ENCODE data around the gene GSN.

GSN gene

GRCh38 chr9:121331549-121331948 lies 63.6 kb downstream of the GSN start:
- no peaks in the 10 kb centered on the region for H3F3A ChIP-seq (ENCODE audit: control insufficient read depth, insufficient read depth)
- no peak overlapping the region for H3K4me2 ChIP-seq (ENCODE audit: low read length)
- H3K36me3 ChIP-seq (ENCODE audit: control insufficient read depth, low read length), result no peaks in the 10 kb centered on the region
- no peaks in the 10 kb centered on the region for H3K4me1 ChIP-seq (ENCODE audit: control insufficient read depth, low read length)
- no peaks in the 10 kb centered on the region for H3K9me2 ChIP-seq (replicated peaks; ENCODE audit: control insufficient read depth, low read length)
- no peak overlapping the region for H3K4me3 ChIP-seq (ENCODE audit: low read length)
- TF ChIP-seq, protein P1, sequence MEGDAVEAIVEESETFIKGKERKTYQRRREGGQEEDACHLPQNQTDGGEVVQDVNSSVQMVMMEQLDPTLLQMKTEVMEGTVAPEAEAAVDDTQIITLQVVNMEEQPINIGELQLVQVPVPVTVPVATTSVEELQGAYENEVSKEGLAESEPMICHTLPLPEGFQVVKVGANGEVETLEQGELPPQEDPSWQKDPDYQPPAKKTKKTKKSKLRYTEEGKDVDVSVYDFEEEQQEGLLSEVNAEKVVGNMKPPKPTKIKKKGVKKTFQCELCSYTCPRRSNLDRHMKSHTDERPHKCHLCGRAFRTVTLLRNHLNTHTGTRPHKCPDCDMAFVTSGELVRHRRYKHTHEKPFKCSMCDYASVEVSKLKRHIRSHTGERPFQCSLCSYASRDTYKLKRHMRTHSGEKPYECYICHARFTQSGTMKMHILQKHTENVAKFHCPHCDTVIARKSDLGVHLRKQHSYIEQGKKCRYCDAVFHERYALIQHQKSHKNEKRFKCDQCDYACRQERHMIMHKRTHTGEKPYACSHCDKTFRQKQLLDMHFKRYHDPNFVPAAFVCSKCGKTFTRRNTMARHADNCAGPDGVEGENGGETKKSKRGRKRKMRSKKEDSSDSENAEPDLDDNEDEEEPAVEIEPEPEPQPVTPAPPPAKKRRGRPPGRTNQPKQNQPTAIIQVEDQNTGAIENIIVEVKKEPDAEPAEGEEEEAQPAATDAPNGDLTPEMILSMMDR (IDR thresholded peaks at IDR 0.05; ENCODE audit: low read depth, low read length, poor library complexity, severe bottlenecking), result no peak
- no peak for TF ChIP-seq EZH2phosphoT487 (IDR thresholded peaks at IDR 0.05; ENCODE audit: borderline replicate concordance, low read length)
- no peaks in the 10 kb centered on the region for H3K79me2 ChIP-seq (ENCODE audit: control insufficient read depth, low read length)
- no peak overlapping the region for H3K27ac ChIP-seq (ENCODE audit: low read depth, low read length)
- no peaks in the 10 kb centered on the region for H4K20me1 ChIP-seq (ENCODE audit: control insufficient read depth, insufficient read depth, low read depth, low read length)
- H3K27me3 ChIP-seq (ENCODE audit: control insufficient read depth, low read length), result no peaks in the 10 kb centered on the region
- H3K9me3 ChIP-seq (ENCODE audit: control insufficient read depth, insufficient read depth, low read length), result no peaks in the 10 kb centered on the region

DNA sequence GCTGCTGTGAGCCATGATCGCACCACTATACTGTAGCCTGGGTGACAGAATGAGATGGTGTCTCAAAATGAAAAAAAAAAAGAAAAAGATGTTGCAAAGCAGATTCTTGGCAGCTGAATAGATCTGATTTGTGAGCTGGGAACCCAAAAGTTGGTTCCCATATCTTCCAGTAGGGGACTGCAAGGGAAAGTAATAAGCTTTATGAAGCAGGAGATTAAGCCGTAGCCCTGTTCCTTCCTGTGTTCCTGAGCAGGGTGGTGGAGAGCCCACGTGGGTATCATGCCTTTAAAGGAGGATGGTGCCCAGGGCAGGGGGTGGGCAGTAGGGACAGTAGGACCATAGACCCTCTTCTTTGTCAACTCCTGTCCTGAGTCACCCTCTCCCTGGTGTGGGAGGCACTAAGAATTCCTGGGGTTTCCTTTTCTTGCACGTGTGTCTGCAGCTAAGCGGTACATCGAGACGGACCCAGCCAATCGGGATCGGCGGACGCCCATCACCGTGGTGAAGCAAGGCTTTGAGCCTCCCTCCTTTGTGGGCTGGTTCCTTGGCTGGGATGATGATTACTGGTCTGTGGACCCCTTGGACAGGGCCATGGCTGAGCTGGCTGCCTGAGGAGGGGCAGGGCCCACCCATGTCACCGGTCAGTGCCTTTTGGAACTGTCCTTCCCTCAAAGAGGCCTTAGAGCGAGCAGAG lies 64.2 kb downstream of the GSN start:
- H3F3A ChIP-seq (ENCODE audit: control insufficient read depth, insufficient read depth), result no peaks in the 10 kb centered on the region
- H3K9me3 ChIP-seq (ENCODE audit: control insufficient read depth, insufficient read depth, low read length), result no peaks in the 10 kb centered on the region
- H3K79me2 ChIP-seq (ENCODE audit: control insufficient read depth, low read length), result no peaks in the 10 kb centered on the region
- no peaks in the 10 kb centered on the region for H3K27me3 ChIP-seq (ENCODE audit: control insufficient read depth, low read length)
- H3K4me1 ChIP-seq (ENCODE audit: control insufficient read depth, low read length), result peaks cover 3% of the 10 kb centered on the region; the same call in 1 of the 2 replicates
- no peaks in the 10 kb centered on the region for H4K20me1 ChIP-seq (ENCODE audit: control insufficient read depth, insufficient read depth, low read depth, low read length)
- no peak overlapping the region for H3K4me2 ChIP-seq (ENCODE audit: low read length)
- H3K9me2 ChIP-seq (replicated peaks; ENCODE audit: control insufficient read depth, low read length), result no peaks in the 10 kb centered on the region
- no peak overlapping the region for H3K4me3 ChIP-seq (ENCODE audit: low read length)
- H3K27ac ChIP-seq (ENCODE audit: low read depth, low read length), result no peak overlapping the region
- H3K36me3 ChIP-seq (ENCODE audit: control insufficient read depth, low read length), result no peaks in the 10 kb centered on the region
- TF ChIP-seq EZH2phosphoT487 (IDR thresholded peaks at IDR 0.05; ENCODE audit: borderline replicate concordance, low read length), result no peak
- TF ChIP-seq, protein P1 (IDR thresholded peaks at IDR 0.05; ENCODE audit: low read depth, low read length, poor library complexity, severe bottlenecking), result no peak

GRCh38 chr9:121333950-121334773 lies 66.2 kb downstream of the GSN start:
- Histone ChIP-seq H3K4me1 (ENCODE audit: control insufficient read depth, low read length) (peaks cover 3% of the 10 kb centered on the region; the same call in 1 of the 2 replicates), H3K9me2 (replicated peaks; ENCODE audit: control insufficient read depth, low read length) (no peaks in the 10 kb centered on the region), H3K27me3 (ENCODE audit: control insufficient read depth, low read length) (no peaks in the 10 kb centered on the region), H3K27ac (ENCODE audit: low read depth, low read length) (no peak overlapping the region), H3K36me3 (ENCODE audit: control insufficient read depth, low read length) (no peaks in the 10 kb centered on the region), H3K79me2 (ENCODE audit: control insufficient read depth, low read length) (no peaks in the 10 kb centered on the region), H3K9me3 (ENCODE audit: control insufficient read depth, insufficient read depth, low read length) (no peaks in the 10 kb centered on the region), H3K4me3 (ENCODE audit: low read length) (no peak overlapping the region), H4K20me1 (ENCODE audit: control insufficient read depth, insufficient read depth, low read depth, low read length) (no peaks in the 10 kb centered on the region), H3K4me2 (ENCODE audit: low read length) (no peak overlapping the region), H3F3A (ENCODE audit: control insufficient read depth, insufficient read depth) (no peaks in the 10 kb centered on the region)
- TF ChIP-seq, protein P1 (IDR thresholded peaks at IDR 0.05; ENCODE audit: low read depth, low read length, poor library complexity, severe bottlenecking), result no peak
- TF ChIP-seq EZH2phosphoT487 (IDR thresholded peaks at IDR 0.05; ENCODE audit: borderline replicate concordance, low read length), result no peak
